ENCODE measurements around the gene WNT8B. TPM values are rescaled to one million over a fixed set of nuclear protein-coding genes. Genes with fewer than 3 reads are reported as not detected.

Gene WNT8B
- total and polyA plus RNA-seq, 9 of the 15 experiments (the other 6 are each of a cell fraction or from before 2014, with no cell fraction given), result not detected

- no peak for TF ChIP-seq STAG1 (CRISPR knock-in tag; IDR thresholded peaks at IDR 0.05; ENCODE audit: borderline replicate concordance)
- no peak for TF ChIP-seq PKNOX1 (IDR thresholded peaks at IDR 0.05)
- no peak for TF ChIP-seq ZNF695 (CRISPR knock-in tag; IDR thresholded peaks at IDR 0.05)
- no peak for TF ChIP-seq FOS (IDR thresholded peaks at IDR 0.05; ENCODE audit: extremely low read depth, insufficient read length)
- TF ChIP-seq ARNT (IDR thresholded peaks at IDR 0.05), result no peak
- TF ChIP-seq SNRNP70 (optimal IDR thresholded peaks at IDR 0.05; ENCODE audit: low read depth, low read length), result no peak
- TF ChIP-seq, protein P1, sequence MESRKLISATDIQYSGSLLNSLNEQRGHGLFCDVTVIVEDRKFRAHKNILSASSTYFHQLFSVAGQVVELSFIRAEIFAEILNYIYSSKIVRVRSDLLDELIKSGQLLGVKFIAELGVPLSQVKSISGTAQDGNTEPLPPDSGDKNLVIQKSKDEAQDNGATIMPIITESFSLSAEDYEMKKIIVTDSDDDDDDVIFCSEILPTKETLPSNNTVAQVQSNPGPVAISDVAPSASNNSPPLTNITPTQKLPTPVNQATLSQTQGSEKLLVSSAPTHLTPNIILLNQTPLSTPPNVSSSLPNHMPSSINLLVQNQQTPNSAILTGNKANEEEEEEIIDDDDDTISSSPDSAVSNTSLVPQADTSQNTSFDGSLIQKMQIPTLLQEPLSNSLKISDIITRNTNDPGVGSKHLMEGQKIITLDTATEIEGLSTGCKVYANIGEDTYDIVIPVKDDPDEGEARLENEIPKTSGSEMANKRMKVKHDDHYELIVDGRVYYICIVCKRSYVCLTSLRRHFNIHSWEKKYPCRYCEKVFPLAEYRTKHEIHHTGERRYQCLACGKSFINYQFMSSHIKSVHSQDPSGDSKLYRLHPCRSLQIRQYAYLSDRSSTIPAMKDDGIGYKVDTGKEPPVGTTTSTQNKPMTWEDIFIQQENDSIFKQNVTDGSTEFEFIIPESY (CRISPR knock-in tag; IDR thresholded peaks at IDR 0.05), result peak; percentile 36; the same call in 1 of the 2 replicates
- no peak for TF ChIP-seq HDAC8 (tag; IDR thresholded peaks at IDR 0.05)
- TF ChIP-seq, protein P2, sequence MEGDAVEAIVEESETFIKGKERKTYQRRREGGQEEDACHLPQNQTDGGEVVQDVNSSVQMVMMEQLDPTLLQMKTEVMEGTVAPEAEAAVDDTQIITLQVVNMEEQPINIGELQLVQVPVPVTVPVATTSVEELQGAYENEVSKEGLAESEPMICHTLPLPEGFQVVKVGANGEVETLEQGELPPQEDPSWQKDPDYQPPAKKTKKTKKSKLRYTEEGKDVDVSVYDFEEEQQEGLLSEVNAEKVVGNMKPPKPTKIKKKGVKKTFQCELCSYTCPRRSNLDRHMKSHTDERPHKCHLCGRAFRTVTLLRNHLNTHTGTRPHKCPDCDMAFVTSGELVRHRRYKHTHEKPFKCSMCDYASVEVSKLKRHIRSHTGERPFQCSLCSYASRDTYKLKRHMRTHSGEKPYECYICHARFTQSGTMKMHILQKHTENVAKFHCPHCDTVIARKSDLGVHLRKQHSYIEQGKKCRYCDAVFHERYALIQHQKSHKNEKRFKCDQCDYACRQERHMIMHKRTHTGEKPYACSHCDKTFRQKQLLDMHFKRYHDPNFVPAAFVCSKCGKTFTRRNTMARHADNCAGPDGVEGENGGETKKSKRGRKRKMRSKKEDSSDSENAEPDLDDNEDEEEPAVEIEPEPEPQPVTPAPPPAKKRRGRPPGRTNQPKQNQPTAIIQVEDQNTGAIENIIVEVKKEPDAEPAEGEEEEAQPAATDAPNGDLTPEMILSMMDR (IDR thresholded peaks at IDR 0.05 in 2 of 3, conservative IDR thresholded peaks at IDR 0.05 in 1 of 3; ENCODE audit: insufficient read depth in 2 of 3, low read depth in 1 of 3, low read length in 3 of 3), result peak in 1 of 3 experiments; percentile 3; a peak in 1 of 6 replicates
- TF ChIP-seq MTF1 (CRISPR knock-in tag; IDR thresholded peaks at IDR 0.05; ENCODE audit: borderline replicate concordance), result no peak
- no peak for TF ChIP-seq NONO (IDR thresholded peaks at IDR 0.05; ENCODE audit: low read depth in 2 of 2, low read length in 1 of 2)
- no peak for TF ChIP-seq TCF7 (IDR thresholded peaks at IDR 0.05; ENCODE audit: borderline replicate concordance)
- peak in 1 of 3 experiments; percentile 23 for TF ChIP-seq YY1 (IDR thresholded peaks at IDR 0.05; ENCODE audit: borderline replicate concordance in 1 of 3, control insufficient read depth in 1 of 3, extremely low read depth in 1 of 3, insufficient read depth in 3 of 3, insufficient read length in 1 of 3, insufficient replicate concordance in 2 of 3, low read depth in 1 of 3, low read length in 2 of 3)
- no peak for TF ChIP-seq CBFB (CRISPR knock-in tag; IDR thresholded peaks at IDR 0.05)
- 89% methylated on average over 2 of the region's 2 CpGs for WGBS (ENCODE audit: insufficient coverage, low coverage, missing lambda C conversion rate)
- Histone ChIP-seq H3K79me2 (ENCODE audit: control insufficient read depth, insufficient read depth, low read length) (peaks cover 18% of the 10 kb centered on the region), H3K4me2 (ENCODE audit: insufficient read depth, low read length) (no peak overlapping the region), H3K36me3 (ENCODE audit: control insufficient read depth, insufficient read depth, low read length) (peaks cover 53% of the 10 kb centered on the region), H3K4me1 (replicated peaks in 1 of 2; ENCODE audit: control insufficient read depth in 2 of 2, insufficient read depth in 2 of 2, low read length in 2 of 2) (peaks cover 2 to 10% of the 10 kb centered on the region in 2 experiments; a peak in 3 of 5 replicates), H4K20me1 (replicated peaks; ENCODE audit: control insufficient read depth, insufficient read depth, low read length) (no peaks in the 10 kb centered on the region), H3K9ac (ENCODE audit: insufficient read depth in 1 of 2, low read depth in 2 of 2, low read length in 2 of 2) (no peak overlapping the region), H3K9me3 (replicated peaks; ENCODE audit: control insufficient read depth, insufficient read depth, low read depth, low read length) (no peaks in the 10 kb centered on the region), H3K27me3 (ENCODE audit: control insufficient read depth in 2 of 2, insufficient read depth in 2 of 2, low read length in 2 of 2) (no peaks in the 10 kb centered on the region), H3K9me1 (ENCODE audit: control insufficient read depth, insufficient read depth, low read length) (no peaks in the 10 kb centered on the region), H2AFZ (ENCODE audit: low read depth, low read length) (no peak overlapping the region), H3K4me3 (no peak overlapping the region), H3K27ac (ENCODE audit: extremely low read depth, low read depth, low read length) (no peak overlapping the region)
- POLR2A ChIA-PET, result interaction anchor here (1.1 kb wide), 1 partner anchor 217 kb away, joined by 3 read pairs; no protein-coding TSS in a partner anchor
- in situ Hi-C loops (cut with MboI) (no loop called here), intact Hi-C loops (cut with micrococcal nuclease) (no loop called here)
- DNase-seq (ENCODE audit: extremely low read depth in 1 of 4, low spot score in 3 of 4) (no peak), ATAC-seq (no peak), FAIRE-seq (no peak)
- BruUV-seq (replicated peaks), result no TSS peak
- CTCF ChIA-PET (ENCODE audit: low intra/inter-chr PET ratio), result no interaction called here
Measured at GRCh38 chr10:100524638-100525037, 61.8 kb downstream of the WNT8B start.
